Epithelial cell of prostate (primary cell): ENCODE data around the gene GTF2H2.
"Not testable (repeated sequence)": the region's sequence is repeated elsewhere in the genome, so short reads cannot be mapped to it uniquely, and the experiment has no call there.

Experiments
- DNase-seq: peaks from one replicate; pipeline ENCODE4 v3.0.0-alpha.2; 2011; ENCODE audit warnings: low read depth, low spot score
- H3K27ac ChIP-seq: fragments of 450-650 bp; 2 replicates; pipeline ENCODE4 v1.5.1; 2017; ENCODE audit warnings: mild to moderate bottlenecking

The GTF2H2 gene

DNA sequence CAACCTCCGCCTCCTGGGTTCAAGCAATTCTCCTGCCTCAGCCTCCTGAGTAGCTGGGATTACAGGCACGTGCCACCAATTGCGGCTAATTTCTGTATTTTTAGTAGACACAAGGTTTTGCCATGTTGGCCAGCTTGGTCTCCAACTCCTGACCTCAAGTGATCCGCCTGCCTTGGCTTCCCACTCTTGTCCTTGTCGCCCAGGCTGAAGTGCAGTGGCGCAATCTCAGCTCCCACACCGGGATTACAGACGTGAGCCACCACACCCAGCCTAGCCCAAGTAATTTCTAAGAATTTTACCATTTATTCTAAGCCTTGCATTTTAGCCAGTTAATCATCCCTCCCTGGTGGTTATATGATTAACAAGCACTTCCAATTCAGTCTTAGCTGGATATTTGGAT, 53.3 kb downstream of the GTF2H2 start:
- no peak overlapping the region for H3K27ac ChIP-seq
- DNase-seq, result no peak

- H3K27ac ChIP-seq, result no peak overlapping the region
- no peak for DNase-seq
Observed at GRCh38 chr5:71013575-71013974, 53.9 kb downstream of the GTF2H2 start.

DNA sequence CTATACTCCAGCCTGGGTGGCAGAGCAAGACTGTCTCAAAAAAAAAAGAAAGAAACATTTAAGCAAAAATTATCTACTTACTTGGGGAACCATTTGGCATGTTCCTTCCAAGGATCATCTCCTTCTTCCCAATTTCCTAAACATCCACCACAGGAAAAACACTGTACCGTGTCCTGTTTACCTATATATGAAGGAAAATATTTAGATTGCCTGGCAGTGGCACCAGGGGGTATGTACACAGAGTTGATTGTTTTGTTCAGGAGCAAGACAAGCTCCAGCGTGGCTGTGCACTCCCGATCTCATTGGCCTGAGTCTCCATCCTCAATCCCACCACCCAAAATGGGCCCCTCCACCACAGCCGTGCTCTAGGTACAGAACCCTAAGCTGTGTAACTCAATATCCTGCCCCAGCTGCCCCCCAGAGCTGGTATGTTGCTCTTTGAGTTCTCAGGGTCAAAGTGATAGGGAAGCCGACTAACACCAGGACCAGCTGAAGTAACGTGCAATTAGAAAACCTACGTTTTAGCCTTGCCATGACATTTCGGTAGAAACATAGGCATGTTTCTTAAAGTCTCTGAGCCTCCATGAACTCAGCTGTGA, 56.2 kb downstream of the GTF2H2 start:
- H3K27ac ChIP-seq, result no peak overlapping the region
- no peak for DNase-seq

- DNase-seq, H3K27ac ChIP-seq: not testable (repeated sequence)
Observed at GRCh38 chr5:71006983-71007382, 60.5 kb downstream of the GTF2H2 start.
